Measurements from ENCODE around the gene MADCAM1.

The MADCAM1 gene

GRCh38 chr19:508204-509150, 12.2 kb downstream of the MADCAM1 start:
- DNase-seq = no peak

GRCh38 chr19:510606-511100, 14.4 kb downstream of the MADCAM1 start:
- DNase-seq = peak; percentile 92

- DNase-seq = peak; percentile 65
Measured at GRCh38 chr19:511101-511851, 15.0 kb downstream of the MADCAM1 start.

- no peak for DNase-seq
Measured at GRCh38 chr19:512547-513365, 16.5 kb downstream of the MADCAM1 start.

GRCh38 chr19:513368-514165, 17.3 kb downstream of the MADCAM1 start:
- no peak for DNase-seq

- no peak for DNase-seq
Measured at GRCh38 chr19:514166-514663, 17.9 kb downstream of the MADCAM1 start.

- no peak for DNase-seq
Measured at GRCh38 chr19:517721-518597, 21.7 kb downstream of the MADCAM1 start.

GRCh38 chr19:518598-519231, 22.4 kb downstream of the MADCAM1 start:
- peak; percentile 54 for DNase-seq

- no peak for DNase-seq
Measured at GRCh38 chr19:519449-519865, 23.2 kb downstream of the MADCAM1 start.

- DNase-seq = no peak
Measured at GRCh38 chr19:522726-523125, 26.4 kb downstream of the MADCAM1 start.

- DNase-seq = no peak
Measured at GRCh38 chr19:524062-524674, 27.9 kb downstream of the MADCAM1 start.

GRCh38 chr19:525029-525428, 28.7 kb downstream of the MADCAM1 start:
- no peak for DNase-seq

- DNase-seq = no peak
Measured at GRCh38 chr19:525857-526419, 29.7 kb downstream of the MADCAM1 start.

- DNase-seq = no peak
Measured at GRCh38 chr19:530134-531008, 34.1 kb downstream of the MADCAM1 start.

- peak; percentile 77 for DNase-seq
Measured at GRCh38 chr19:531009-531752, 34.9 kb downstream of the MADCAM1 start.

- no peak for DNase-seq
Measured at GRCh38 chr19:531753-532560, 35.7 kb downstream of the MADCAM1 start, which contains the start of gene CDC34. Gene CDC34, plus strand, starts transcription at chr19:531760. Its CDS starts 172 bp downstream, at chr19:531932.
